Middle frontal gyrus (tissue), 1 donor: ENCODE measurements around the gene OR5K3.
"Not testable (repeated sequence)": the region's sequence is repeated elsewhere in the genome, so short reads cannot be mapped to it uniquely, and the experiment has no call there.

Source experiments
- DNase-seq: peaks from one replicate; pipeline ENCODE4 v3.0.0-alpha.2; 2015; ENCODE audit warnings: low spot score; ENCODE audit errors: extremely low spot score

The OR5K3 gene

GRCh38 chr3:98390366-98390765 is at the start of gene OR5K3:
Gene OR5K3 (plus strand): TSS chr3:98390666. CDS start chr3:98390666, 0 bp downstream.
- DNase-seq = no peak

- DNase-seq = no peak
These were observed 48.7 kb upstream of the OR5K3 start for GRCh38 chr3:98341758-98342157.

GRCh38 chr3:98343647-98344507 is 46.6 kb upstream of the OR5K3 start:
- DNase-seq = no peak

GRCh38 chr3:98350082-98350481 is 40.4 kb upstream of the OR5K3 start:
- DNase-seq = no peak

GRCh38 chr3:98353554-98353953 is 36.9 kb upstream of the OR5K3 start, which contains the start of gene OR5K4:
Gene OR5K4 (plus strand): TSS chr3:98353854. CDS start chr3:98353854, 0 bp downstream.
- DNase-seq = no peak

- no peak for DNase-seq
These were observed 31.2 kb upstream of the OR5K3 start for GRCh38 chr3:98359250-98359649.

- no peak for DNase-seq
These were observed 30.3 kb upstream of the OR5K3 start for GRCh38 chr3:98359993-98360675.

- DNase-seq = no peak
These were observed 29.8 kb upstream of the OR5K3 start for GRCh38 chr3:98360681-98361080.

GRCh38 chr3:98361289-98361688 is 29.2 kb upstream of the OR5K3 start:
- DNase-seq = no peak

- DNase-seq = no peak
These were observed 22.8 kb upstream of the OR5K3 start for GRCh38 chr3:98367464-98368246.

- DNase-seq = no peak
These were observed 19.3 kb upstream of the OR5K3 start for GRCh38 chr3:98371186-98371585.

- DNase-seq = no peak
These were observed 18.6 kb upstream of the OR5K3 start for GRCh38 chr3:98371853-98372252.

GRCh38 chr3:98372445-98372844 is 18.0 kb upstream of the OR5K3 start:
- DNase-seq = no peak

GRCh38 chr3:98376631-98377030 is 13.8 kb upstream of the OR5K3 start:
- DNase-seq = no peak

- DNase-seq = no peak
These were observed 2.3 kb upstream of the OR5K3 start for GRCh38 chr3:98388147-98388546.

GRCh38 chr3:98395101-98395500 is 4.6 kb downstream of the OR5K3 start:
- DNase-seq = peak; percentile 18

GRCh38 chr3:98396482-98396881 is 6.0 kb downstream of the OR5K3 start:
- DNase-seq = not testable (repeated sequence)

GRCh38 chr3:98398513-98398912 is 8.0 kb downstream of the OR5K3 start:
- DNase-seq = no peak

- DNase-seq = no peak
These were observed 12.0 kb downstream of the OR5K3 start for GRCh38 chr3:98402507-98402906.

GRCh38 chr3:98404010-98404409 is 13.5 kb downstream of the OR5K3 start:
- no peak for DNase-seq

GRCh38 chr3:98406034-98406433 is 15.6 kb downstream of the OR5K3 start:
- no peak for DNase-seq

GRCh38 chr3:98432575-98432974 is 42.1 kb downstream of the OR5K3 start:
- no peak for DNase-seq
